Neural progenitor cell (in vitro differentiated cells): Measurements from ENCODE around the gene SLC25A1.

Experiments used
- EZH2 ChIP-seq: fragments of 200-600 bp; sonication (generic); IDR thresholded peaks from 2 replicates; pipeline ENCODE4 v1.6.1; 2017; ENCODE audit warnings: antibody characterized with exemption, mild to moderate bottlenecking, moderate library complexity
- TF ChIP-seq, protein P1 (sequence below): fragments of 200-600 bp; sonication (generic); IDR thresholded peaks from 2 replicates; pipeline ENCODE4 v1.5.1; 2017; ENCODE audit warnings: antibody characterized with exemption, mild to moderate bottlenecking

GRCh38 chr22:19213001-19213400 lies 34.5 kb upstream of the SLC25A1 start:
- TF ChIP-seq, protein P1, sequence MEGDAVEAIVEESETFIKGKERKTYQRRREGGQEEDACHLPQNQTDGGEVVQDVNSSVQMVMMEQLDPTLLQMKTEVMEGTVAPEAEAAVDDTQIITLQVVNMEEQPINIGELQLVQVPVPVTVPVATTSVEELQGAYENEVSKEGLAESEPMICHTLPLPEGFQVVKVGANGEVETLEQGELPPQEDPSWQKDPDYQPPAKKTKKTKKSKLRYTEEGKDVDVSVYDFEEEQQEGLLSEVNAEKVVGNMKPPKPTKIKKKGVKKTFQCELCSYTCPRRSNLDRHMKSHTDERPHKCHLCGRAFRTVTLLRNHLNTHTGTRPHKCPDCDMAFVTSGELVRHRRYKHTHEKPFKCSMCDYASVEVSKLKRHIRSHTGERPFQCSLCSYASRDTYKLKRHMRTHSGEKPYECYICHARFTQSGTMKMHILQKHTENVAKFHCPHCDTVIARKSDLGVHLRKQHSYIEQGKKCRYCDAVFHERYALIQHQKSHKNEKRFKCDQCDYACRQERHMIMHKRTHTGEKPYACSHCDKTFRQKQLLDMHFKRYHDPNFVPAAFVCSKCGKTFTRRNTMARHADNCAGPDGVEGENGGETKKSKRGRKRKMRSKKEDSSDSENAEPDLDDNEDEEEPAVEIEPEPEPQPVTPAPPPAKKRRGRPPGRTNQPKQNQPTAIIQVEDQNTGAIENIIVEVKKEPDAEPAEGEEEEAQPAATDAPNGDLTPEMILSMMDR: no peak
- no peak for TF ChIP-seq EZH2
